HG02970 (cell line): ENCODE results near the gene ATXN1.
"Not testable (repeated sequence)": the region's sequence is repeated elsewhere in the genome, so short reads cannot be mapped to it uniquely, and the experiment has no call there.

Source experiments
- ATAC-seq: cut with Tn5 transposase; IDR thresholded peaks from one replicate; pipeline ENCODE4 v1.9.1; 2021; ENCODE audit warnings: mild to moderate bottlenecking, moderate library complexity, moderate number of reproducible peaks; ENCODE audit not compliant: unreplicated experiment, low FRiP score

Gene ATXN1

GRCh38 chr6:16408766-16409165, 352.5 kb downstream of the ATXN1 start:
- no peak for ATAC-seq

GRCh38 chr6:16406966-16407365, 354.3 kb downstream of the ATXN1 start:
- ATAC-seq = no peak

- ATAC-seq = not testable (repeated sequence)
Observed at GRCh38 chr6:16406538-16406937, 354.7 kb downstream of the ATXN1 start.

GRCh38 chr6:16405375-16405774, 355.9 kb downstream of the ATXN1 start:
- no peak for ATAC-seq

- ATAC-seq = no peak
Observed at GRCh38 chr6:16404456-16404855, 356.8 kb downstream of the ATXN1 start.

- no peak for ATAC-seq
Observed at GRCh38 chr6:16403831-16404230, 357.4 kb downstream of the ATXN1 start.

GRCh38 chr6:16402581-16402900, 358.7 kb downstream of the ATXN1 start:
- no peak for ATAC-seq

GRCh38 chr6:16400248-16400760, 361.0 kb downstream of the ATXN1 start:
- no peak for ATAC-seq

- ATAC-seq = no peak
Observed at GRCh38 chr6:16399695-16400094, 361.6 kb downstream of the ATXN1 start.

- no peak for ATAC-seq
Observed at GRCh38 chr6:16399158-16399557, 362.1 kb downstream of the ATXN1 start.

GRCh38 chr6:16398587-16398986, 362.7 kb downstream of the ATXN1 start:
- no peak for ATAC-seq

GRCh38 chr6:16397623-16398022, 363.6 kb downstream of the ATXN1 start:
- no peak for ATAC-seq

- no peak for ATAC-seq
Observed at GRCh38 chr6:16396497-16397319, 364.6 kb downstream of the ATXN1 start.

GRCh38 chr6:16394632-16395031, 366.6 kb downstream of the ATXN1 start:
- ATAC-seq = no peak

- no peak for ATAC-seq
Observed at GRCh38 chr6:16393326-16393725, 367.9 kb downstream of the ATXN1 start.

- no peak for ATAC-seq
Observed at GRCh38 chr6:16392010-16392409, 369.2 kb downstream of the ATXN1 start.

GRCh38 chr6:16391451-16391912, 369.8 kb downstream of the ATXN1 start:
- no peak for ATAC-seq

- ATAC-seq = not testable (repeated sequence)
Observed at GRCh38 chr6:16390909-16391450, 370.3 kb downstream of the ATXN1 start.

GRCh38 chr6:16389642-16390041, 371.6 kb downstream of the ATXN1 start:
- no peak for ATAC-seq

- no peak for ATAC-seq
Observed at GRCh38 chr6:16388488-16388887, 372.8 kb downstream of the ATXN1 start.

- ATAC-seq = no peak
Observed at GRCh38 chr6:16386057-16386456, 375.2 kb downstream of the ATXN1 start.

- no peak for ATAC-seq
Observed at GRCh38 chr6:16383607-16384206, 377.6 kb downstream of the ATXN1 start.
